ENCODE data around the gene C2CD2. TPM values are rescaled to one million over a fixed set of nuclear protein-coding genes. Genes with fewer than 3 reads are reported as not detected.

C2CD2 gene
- total RNA-seq, 1 experiment from 2014 or later: 13.6 TPM

DNA sequence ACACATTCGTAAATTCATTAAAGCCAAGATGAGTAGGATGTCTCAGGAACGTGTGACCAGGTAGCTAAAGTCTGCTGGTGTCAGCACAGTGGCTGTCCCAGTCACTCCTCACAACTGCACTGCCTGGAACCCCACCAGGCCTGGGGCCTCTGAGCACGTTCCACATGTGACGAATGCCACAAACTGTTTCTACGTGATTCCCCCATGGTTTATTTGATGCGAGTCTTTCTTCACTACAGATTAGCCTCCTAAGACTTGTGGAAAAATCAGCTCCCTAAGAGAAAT lies 107.8 kb downstream of the C2CD2 start:
- TF ChIP-seq CTCF (IDR thresholded peaks at IDR 0.05; ENCODE audit: unreplicated experiment): no peak
- no peak overlapping the region for H3K4me3 Mint-ChIP-seq (ENCODE audit: low read depth, unreplicated experiment)
- no peaks in the 10 kb centered on the region for H3K27me3 Mint-ChIP-seq (ENCODE audit: unreplicated experiment)
- H3K36me3 Mint-ChIP-seq (ENCODE audit: insufficient read depth, unreplicated experiment): peaks cover 6% of the 10 kb centered on the region
- BruUV-seq (replicated peaks): no TSS peak
- no peaks in the 10 kb centered on the region for H3K4me1 Mint-ChIP-seq (ENCODE audit: low read depth, unreplicated experiment)
- H3K9me3 Mint-ChIP-seq (ENCODE audit: low read depth, unreplicated experiment): peaks cover 2% of the 10 kb centered on the region
- no peak overlapping the region for H3K27ac Mint-ChIP-seq (ENCODE audit: unreplicated experiment)
- CTCF ChIA-PET: no interaction called here
- no peak for DNase-seq
- intact Hi-C loops (cut with micrococcal nuclease; ENCODE audit: unreplicated experiment): no loop called here

- no peak for TF ChIP-seq CTCF (IDR thresholded peaks at IDR 0.05; ENCODE audit: unreplicated experiment)
- intact Hi-C loops (cut with micrococcal nuclease; ENCODE audit: unreplicated experiment): no loop called here
- no TSS peak for BruUV-seq (replicated peaks)
- Mint-ChIP-seq H3K27me3 (ENCODE audit: unreplicated experiment) (no peaks in the 10 kb centered on the region), H3K4me1 (ENCODE audit: low read depth, unreplicated experiment) (no peaks in the 10 kb centered on the region), H3K36me3 (ENCODE audit: insufficient read depth, unreplicated experiment) (peaks cover 6% of the 10 kb centered on the region), H3K4me3 (ENCODE audit: low read depth, unreplicated experiment) (no peak overlapping the region), H3K9me3 (ENCODE audit: low read depth, unreplicated experiment) (peaks cover 5% of the 10 kb centered on the region), H3K27ac (ENCODE audit: unreplicated experiment) (no peak overlapping the region)
- no peak for DNase-seq
- CTCF ChIA-PET: no interaction called here
Observed at GRCh38 chr21:41845310-41846032, 108.3 kb downstream of the C2CD2 start.

DNA sequence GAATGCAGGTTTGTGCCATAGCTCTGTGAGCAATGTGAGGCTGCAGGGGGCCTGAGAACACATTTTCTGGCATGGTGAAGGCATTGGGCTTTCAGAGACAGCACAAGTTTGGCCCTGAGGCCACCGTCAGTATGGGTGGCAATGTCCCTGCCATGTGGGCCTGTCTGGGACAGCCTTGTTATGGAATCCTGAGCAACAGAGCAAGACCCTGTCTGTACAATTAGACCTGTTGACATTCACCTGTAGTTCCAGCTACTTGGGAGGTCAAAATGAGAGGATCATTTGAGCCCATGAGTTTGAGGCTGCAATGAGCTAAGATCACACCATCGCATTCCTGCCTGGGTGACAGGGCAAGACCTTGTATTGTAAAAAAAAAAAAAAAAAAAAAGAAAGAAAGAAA lies 110.2 kb downstream of the C2CD2 start:
- no TSS peak for BruUV-seq (replicated peaks)
- Mint-ChIP-seq H3K36me3 (ENCODE audit: insufficient read depth, unreplicated experiment) (peaks cover 6% of the 10 kb centered on the region), H3K27ac (ENCODE audit: unreplicated experiment) (no peak overlapping the region), H3K9me3 (ENCODE audit: low read depth, unreplicated experiment) (peaks cover 5% of the 10 kb centered on the region), H3K4me1 (ENCODE audit: low read depth, unreplicated experiment) (no peaks in the 10 kb centered on the region), H3K27me3 (ENCODE audit: unreplicated experiment) (no peaks in the 10 kb centered on the region), H3K4me3 (ENCODE audit: low read depth, unreplicated experiment) (no peak overlapping the region)
- no peak for DNase-seq
- intact Hi-C loops (cut with micrococcal nuclease; ENCODE audit: unreplicated experiment): no loop called here
- CTCF ChIA-PET: no interaction called here
- no peak for TF ChIP-seq CTCF (IDR thresholded peaks at IDR 0.05; ENCODE audit: unreplicated experiment)

DNA sequence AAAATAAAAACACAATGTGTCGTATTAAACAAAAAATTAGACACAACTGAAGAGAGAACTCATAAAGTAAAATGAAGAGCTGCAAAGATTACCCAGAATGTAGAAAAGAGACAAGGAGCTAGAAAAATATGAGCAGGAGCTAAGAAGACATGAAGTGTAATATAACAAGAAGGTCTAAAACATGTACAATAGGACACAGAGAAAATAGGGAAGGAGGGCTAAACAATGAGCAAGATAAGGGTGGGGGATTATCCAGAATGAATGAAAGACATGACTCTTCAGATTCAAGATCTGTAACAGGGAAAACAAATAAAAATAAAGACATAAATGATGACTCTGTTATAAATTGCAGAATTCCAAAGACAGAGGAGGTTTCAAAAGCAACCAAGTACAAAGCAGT lies 112.9 kb downstream of the C2CD2 start:
- CTCF ChIA-PET: interaction anchor here (0.7 to 0.8 kb wide), 2 partner anchors 22 to 644 kb away, joined by 4 to 5 read pairs; no protein-coding TSS in a partner anchor
- H3K9me3 Mint-ChIP-seq (ENCODE audit: low read depth, unreplicated experiment): peaks cover 5% of the 10 kb centered on the region
- no peak overlapping the region for H3K27ac Mint-ChIP-seq (ENCODE audit: unreplicated experiment)
- intact Hi-C loops (cut with micrococcal nuclease; ENCODE audit: unreplicated experiment): no loop called here
- no peak overlapping the region for H3K4me3 Mint-ChIP-seq (ENCODE audit: low read depth, unreplicated experiment)
- no TSS peak for BruUV-seq (replicated peaks)
- no peak for TF ChIP-seq CTCF (IDR thresholded peaks at IDR 0.05; ENCODE audit: unreplicated experiment)
- no peaks in the 10 kb centered on the region for H3K27me3 Mint-ChIP-seq (ENCODE audit: unreplicated experiment)
- H3K4me1 Mint-ChIP-seq (ENCODE audit: low read depth, unreplicated experiment): no peaks in the 10 kb centered on the region
- peaks cover 6% of the 10 kb centered on the region for H3K36me3 Mint-ChIP-seq (ENCODE audit: insufficient read depth, unreplicated experiment)
- DNase-seq: no peak

Measured in Calu3 (cell line).